Activated CD8-positive, alpha-beta memory T cell treated with anti-CD3 and anti-CD28 coated beads, Interleukin-2, amount 10 ng/mL, durations not matched to agents 7 days and 5 days (primary cell): ENCODE data around the gene SIAH1. TPM values are rescaled to one million over a fixed set of nuclear protein-coding genes. Genes with fewer than 3 reads are reported as not detected.
"Not testable (repeated sequence)": the region's sequence is repeated elsewhere in the genome, so short reads cannot be mapped to it uniquely, and the experiment has no call there.

ENCODE experiments used
- ATAC-seq: fragments of 150-1000 bp; cut with Tn5 transposase; one replicate; pipeline ENCODE4 v1.10.0; 2021; ENCODE audit warnings: moderate library complexity
- CTCF ChIA-PET: fragments of 350-600 bp; sonication (Branson Sonifier 250); formaldehyde crosslinking; loops from one replicate; lab custom pipeline; 2021; ENCODE audit warnings: antibody characterized with exemption; lab: Charles Lee
- DNase-seq: peaks from one replicate; pipeline ENCODE4 v3.0.0-alpha.2; 2020
- H3K27ac Mint-ChIP-seq: one replicate; pipeline ENCODE4 v1.8.0; 2021; ENCODE audit warnings: mild to moderate bottlenecking, mixed read lengths
- H3K27me3 Mint-ChIP-seq: one replicate; pipeline ENCODE4 v1.8.0; 2021; ENCODE audit warnings: mixed read lengths
- H3K36me3 Mint-ChIP-seq: one replicate; pipeline ENCODE4 v1.8.0; 2021; ENCODE audit warnings: mild to moderate bottlenecking, mixed read lengths
- H3K4me1 Mint-ChIP-seq: one replicate; pipeline ENCODE4 v1.8.0; 2021; ENCODE audit warnings: mixed read lengths
- H3K4me3 Mint-ChIP-seq: one replicate; pipeline ENCODE4 v1.8.0; 2021; ENCODE audit warnings: mild to moderate bottlenecking, moderate library complexity, mixed read lengths
- H3K9me3 Mint-ChIP-seq: one replicate; pipeline ENCODE4 v1.8.0; 2022; ENCODE audit warnings: low read depth, mixed read lengths
- total RNA-seq, 2 experiments: library from RNA; stranded (reverse); gene quantifications; one replicate each; pipeline ENCODE4 v1.2.3, GENCODE V29; 2021

SIAH1 gene
- total RNA-seq, 2 experiments from 2014 or later: 15.5 to 17.6 TPM

- Mint-ChIP-seq H3K36me3 (no peaks in the 10 kb centered on the region), H3K27ac (no peak overlapping the region), H3K4me1 (peaks cover 5% of the 10 kb centered on the region), H3K9me3 (no peaks in the 10 kb centered on the region), H3K27me3 (peaks cover 8% of the 10 kb centered on the region), H3K4me3 (no peak overlapping the region)
- DNase-seq: no peak
- CTCF ChIA-PET: interaction anchor here (0.7 kb wide), 2 partner anchors 56 to 422 kb away, joined by 3 read pairs; no protein-coding TSS in a partner anchor
- ATAC-seq: no peak
Measured at GRCh38 chr16:48409839-48410632, 24.8 kb upstream of the SIAH1 start.

DNA sequence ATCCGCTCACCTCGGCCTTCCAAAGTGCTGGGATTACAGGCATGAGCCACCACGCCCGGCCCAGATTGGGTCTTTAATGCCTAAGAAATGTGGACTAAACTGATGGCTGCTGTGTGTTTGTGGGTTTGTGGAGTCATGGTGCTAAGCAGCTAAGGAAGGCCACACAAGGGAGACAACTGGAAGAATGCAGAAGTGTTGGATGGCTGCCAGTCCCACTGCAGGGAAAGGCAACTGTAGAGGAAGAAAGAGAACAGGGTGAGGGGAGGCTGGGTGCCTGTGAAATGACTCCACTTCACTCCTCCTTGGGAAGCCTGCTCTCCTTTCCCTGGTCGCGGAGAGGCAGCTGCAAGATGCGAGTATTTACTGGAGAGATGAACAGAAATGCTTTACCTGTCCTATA, 23.5 kb upstream of the SIAH1 start:
- Mint-ChIP-seq H3K9me3 (no peaks in the 10 kb centered on the region), H3K4me3 (no peak overlapping the region), H3K4me1 (peaks cover under 1% of the 10 kb centered on the region), H3K27ac (no peak overlapping the region), H3K27me3 (peaks cover 8% of the 10 kb centered on the region), H3K36me3 (no peaks in the 10 kb centered on the region)
- ATAC-seq (no peak), DNase-seq (no peak)
- CTCF ChIA-PET: interaction anchor here (1.6 kb wide), 1 partner anchor 214 kb away, joined by 3 read pairs; no protein-coding TSS in a partner anchor

DNA sequence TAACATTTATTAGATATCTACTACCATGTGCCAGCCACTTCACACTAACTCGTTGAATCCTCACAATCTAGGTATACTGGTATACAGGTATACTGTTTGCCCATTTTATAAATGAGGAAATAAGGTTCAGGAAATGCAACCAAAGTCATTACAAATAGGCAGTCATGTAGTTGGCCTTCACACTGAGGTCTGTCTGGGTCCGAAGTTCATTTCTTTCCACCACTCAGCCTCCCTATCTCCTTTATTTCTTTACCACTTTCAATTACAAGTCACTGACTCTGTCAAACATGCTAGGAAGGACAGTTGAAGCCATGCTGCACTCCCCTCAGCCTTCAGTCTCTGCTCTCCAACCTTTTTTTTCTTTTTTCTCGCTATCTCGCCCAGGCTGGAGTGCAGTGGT, 20.7 kb upstream of the SIAH1 start:
- Mint-ChIP-seq H3K36me3 (no peaks in the 10 kb centered on the region), H3K27me3 (peaks cover 8% of the 10 kb centered on the region), H3K4me3 (no peak overlapping the region), H3K27ac (no peak overlapping the region), H3K4me1 (peaks cover 5% of the 10 kb centered on the region), H3K9me3 (no peaks in the 10 kb centered on the region)
- ATAC-seq (no peak), DNase-seq (no peak)
- CTCF ChIA-PET: no interaction called here

GRCh38 chr16:48405153-48405552, 19.9 kb upstream of the SIAH1 start:
- Mint-ChIP-seq H3K4me1 (peaks cover 5% of the 10 kb centered on the region), H3K27ac (no peak overlapping the region), H3K4me3 (no peak overlapping the region), H3K9me3 (no peaks in the 10 kb centered on the region), H3K36me3 (no peaks in the 10 kb centered on the region), H3K27me3 (peaks cover 4% of the 10 kb centered on the region)
- no peak for DNase-seq
- ATAC-seq: no peak
- CTCF ChIA-PET: no interaction called here

- CTCF ChIA-PET, DNase-seq, H3K27me3 Mint-ChIP-seq, H3K36me3 Mint-ChIP-seq, ATAC-seq, H3K4me1 Mint-ChIP-seq, H3K27ac Mint-ChIP-seq, H3K4me3 Mint-ChIP-seq, H3K9me3 Mint-ChIP-seq: not testable (repeated sequence)
Measured at GRCh38 chr16:48402547-48402946, 17.3 kb upstream of the SIAH1 start.

- CTCF ChIA-PET: interaction anchor here (0.9 kb wide), 1 partner anchor 235 kb away, joined by 3 read pairs; no protein-coding TSS in a partner anchor
- Mint-ChIP-seq H3K9me3 (no peaks in the 10 kb centered on the region), H3K4me1 (peaks cover 6% of the 10 kb centered on the region), H3K36me3 (no peaks in the 10 kb centered on the region), H3K4me3 (no peak overlapping the region), H3K27ac (no peak overlapping the region), H3K27me3 (no peaks in the 10 kb centered on the region)
- DNase-seq: no peak
- ATAC-seq: no peak
Measured at GRCh38 chr16:48395375-48395774, 10.2 kb upstream of the SIAH1 start.

- no peaks in the 10 kb centered on the region for H3K9me3 Mint-ChIP-seq
- ATAC-seq (no peak), DNase-seq (no peak)
- no peak overlapping the region for H3K27ac Mint-ChIP-seq
- H3K36me3 Mint-ChIP-seq: no peaks in the 10 kb centered on the region
- peaks cover 6% of the 10 kb centered on the region for H3K4me1 Mint-ChIP-seq
- no peak overlapping the region for H3K4me3 Mint-ChIP-seq
- CTCF ChIA-PET: interaction anchor here (1.2 to 2.3 kb wide), 2 partner anchors 229 to 236 kb away, joined by 4 to 6 read pairs; no protein-coding TSS in a partner anchor
- H3K27me3 Mint-ChIP-seq: no peaks in the 10 kb centered on the region
Measured at GRCh38 chr16:48394355-48394703, 9.1 kb upstream of the SIAH1 start.

DNA sequence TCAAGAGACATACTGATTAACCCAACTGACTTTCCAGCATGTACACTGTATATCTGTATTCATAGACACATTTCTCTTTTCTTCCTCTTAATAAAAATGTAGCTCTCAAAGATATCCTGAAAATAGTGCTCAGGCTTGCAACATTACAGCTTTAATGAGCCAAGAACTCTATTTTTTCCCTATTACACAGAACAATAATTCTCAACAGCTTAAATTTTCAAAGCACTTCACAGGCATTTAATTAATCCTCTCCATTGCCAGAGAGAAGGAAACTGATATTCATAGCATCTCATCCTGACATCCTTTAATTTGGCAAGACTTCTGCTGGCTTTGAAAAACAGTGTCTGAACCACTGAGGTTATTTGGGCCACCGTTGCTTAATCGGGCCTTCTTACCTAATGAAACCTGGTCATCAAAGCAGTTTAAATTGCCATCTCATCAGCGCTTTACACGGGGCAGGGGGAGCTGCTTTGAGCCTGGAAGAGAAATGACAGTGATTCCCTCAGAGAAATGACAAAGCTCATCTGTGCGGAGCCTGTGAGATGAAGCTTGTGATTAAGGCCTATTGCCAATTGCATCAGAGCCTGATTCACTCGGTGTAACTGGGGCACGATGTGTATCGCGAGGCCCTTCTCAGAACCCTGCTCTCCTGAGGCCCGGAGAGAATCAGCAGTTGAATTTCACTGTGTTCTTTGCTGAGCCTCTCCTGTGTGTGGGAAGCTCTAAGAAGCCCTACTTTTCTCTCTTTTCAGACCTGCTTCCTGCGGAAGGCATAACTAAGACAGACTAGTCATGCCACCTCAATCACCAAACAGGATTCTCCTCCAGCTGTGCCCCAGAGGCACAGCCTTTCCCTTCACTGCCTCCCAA, 8.5 kb upstream of the SIAH1 start:
- Mint-ChIP-seq H3K4me3 (no peak overlapping the region), H3K4me1 (peaks cover 6% of the 10 kb centered on the region), H3K27ac (no peak overlapping the region), H3K27me3 (no peaks in the 10 kb centered on the region), H3K9me3 (no peaks in the 10 kb centered on the region), H3K36me3 (no peaks in the 10 kb centered on the region)
- ATAC-seq: no peak
- CTCF ChIA-PET: interaction anchor here (1.2 to 2.3 kb wide), 2 partner anchors 229 to 237 kb away, joined by 4 to 6 read pairs; no protein-coding TSS in a partner anchor
- no peak for DNase-seq

DNA sequence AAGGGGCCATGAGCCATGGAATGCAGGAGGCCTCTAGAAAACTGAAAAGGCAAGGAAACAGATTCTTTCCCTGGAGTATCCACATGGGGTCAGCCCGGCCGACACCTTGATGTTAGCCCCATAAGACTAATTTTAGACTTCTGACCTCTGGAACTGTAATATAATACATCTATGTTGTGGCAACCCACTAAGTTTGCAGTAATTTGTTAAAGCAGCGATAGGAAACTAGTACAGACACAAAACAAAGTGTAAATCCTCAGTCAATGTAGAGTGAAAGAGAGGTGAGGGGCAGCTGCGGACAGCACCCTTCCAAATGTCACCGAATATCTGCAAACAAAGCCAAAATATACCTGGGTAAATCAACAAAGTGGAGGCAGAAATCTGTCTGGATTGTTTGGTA, 7.2 kb upstream of the SIAH1 start:
- H3K27ac Mint-ChIP-seq: no peak overlapping the region
- H3K27me3 Mint-ChIP-seq: no peaks in the 10 kb centered on the region
- no peaks in the 10 kb centered on the region for H3K36me3 Mint-ChIP-seq
- H3K4me1 Mint-ChIP-seq: peaks cover 6% of the 10 kb centered on the region
- no peaks in the 10 kb centered on the region for H3K9me3 Mint-ChIP-seq
- no peak for ATAC-seq
- CTCF ChIA-PET: interaction anchor here (2.3 kb wide), 1 partner anchor 238 kb away, joined by 6 read pairs; no protein-coding TSS in a partner anchor
- H3K4me3 Mint-ChIP-seq: no peak overlapping the region
- DNase-seq: no peak

DNA sequence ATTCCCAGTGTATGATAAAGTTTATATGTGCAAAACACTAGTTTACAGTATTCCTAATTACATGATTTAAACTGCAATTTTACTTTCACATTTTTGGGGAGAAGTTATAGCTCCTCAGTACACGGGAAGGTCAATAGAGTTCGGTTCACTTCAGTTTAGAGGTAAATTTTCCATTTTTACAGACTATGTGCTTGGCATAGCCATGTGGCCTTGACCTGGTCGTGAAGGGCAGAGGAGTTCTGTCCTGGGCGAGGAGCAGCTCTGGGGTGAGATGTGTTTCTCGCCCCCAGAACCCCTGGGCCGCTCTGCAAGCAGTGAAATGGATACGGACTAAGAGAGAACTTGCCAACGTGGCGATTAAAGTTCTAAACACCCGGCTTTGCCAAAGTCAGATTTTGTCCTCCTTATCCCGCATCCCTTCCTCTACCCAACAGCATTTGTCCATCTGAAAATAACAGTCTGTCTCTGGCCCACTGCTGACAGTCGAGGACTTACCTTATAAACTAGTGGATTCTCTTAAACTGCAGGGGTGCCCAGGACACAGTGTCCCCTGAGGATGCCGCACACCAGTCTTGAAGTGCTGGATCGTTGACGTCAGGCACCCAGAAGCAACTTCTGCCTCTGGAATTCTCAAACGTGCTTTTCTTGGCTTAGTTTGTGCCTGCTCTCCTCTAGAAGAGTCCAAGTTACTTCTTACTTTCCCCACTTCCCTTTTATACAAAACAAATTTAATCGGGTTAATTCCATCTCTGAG, 1.5 kb upstream of the SIAH1 start:
- H3K9me3 Mint-ChIP-seq: no peaks in the 10 kb centered on the region
- H3K4me1 Mint-ChIP-seq: peaks cover 13% of the 10 kb centered on the region
- H3K36me3 Mint-ChIP-seq: peaks cover 2% of the 10 kb centered on the region
- H3K27ac Mint-ChIP-seq: no peak overlapping the region
- ATAC-seq (no peak), DNase-seq (no peak)
- no peaks in the 10 kb centered on the region for H3K27me3 Mint-ChIP-seq
- CTCF ChIA-PET: interaction anchor here (1.0 to 3.7 kb wide), 4 partner anchors 21 to 243 kb away, joined by 3 to 16 read pairs (median 12); no protein-coding TSS in a partner anchor
- H3K4me3 Mint-ChIP-seq: no peak overlapping the region

DNA sequence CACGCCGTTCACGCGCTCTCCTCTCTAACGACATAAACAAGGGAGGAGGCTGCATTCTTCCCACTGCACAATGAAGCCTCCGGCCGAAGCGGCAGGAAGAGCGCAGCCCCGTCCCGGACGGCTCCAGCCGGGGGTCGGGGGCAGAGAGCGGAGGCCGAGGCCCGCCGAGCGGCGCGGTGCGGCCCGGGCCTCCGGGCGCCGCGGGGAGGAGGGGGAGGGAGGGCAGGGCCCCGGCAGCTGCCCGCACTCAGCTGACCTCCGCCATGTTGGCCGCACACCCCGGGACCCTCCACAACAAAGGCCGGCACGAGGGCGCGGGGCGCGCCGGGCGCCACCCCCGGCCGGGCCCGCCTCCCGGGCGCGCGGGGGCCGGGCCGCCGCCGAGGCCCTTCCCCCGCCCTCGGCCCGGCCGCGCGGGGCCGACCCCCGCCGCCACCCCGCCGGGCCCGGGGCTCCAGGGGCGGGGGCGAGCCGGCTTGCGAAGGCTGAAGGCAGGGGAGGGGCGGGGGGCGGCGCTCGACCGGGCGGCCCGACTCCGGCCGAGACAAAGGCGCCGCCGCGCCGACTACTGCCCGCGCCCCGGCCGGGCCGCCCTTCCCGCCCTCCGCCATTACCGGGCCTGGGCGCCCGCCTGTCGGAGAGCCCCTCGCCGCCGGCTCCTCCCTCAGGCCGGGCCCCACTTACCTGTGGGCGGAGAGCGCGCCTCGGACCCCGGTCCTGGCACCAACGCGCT, 527 bp downstream of the SIAH1 start:
- H3K27me3 Mint-ChIP-seq: no peaks in the 10 kb centered on the region
- DNase-seq (peak; percentile 45), ATAC-seq (peak; percentile 63)
- CTCF ChIA-PET: interaction anchor here (1.0 to 3.7 kb wide), 6 partner anchors 15 to 246 kb away, joined by 3 to 16 read pairs (median 8); no protein-coding TSS in a partner anchor
- H3K4me3 Mint-ChIP-seq: peak overlapping the region; percentile 85
- peak overlapping the region; percentile 86 for H3K27ac Mint-ChIP-seq
- no peaks in the 10 kb centered on the region for H3K9me3 Mint-ChIP-seq
- peaks cover 25% of the 10 kb centered on the region for H3K4me1 Mint-ChIP-seq
- peaks cover 4% of the 10 kb centered on the region for H3K36me3 Mint-ChIP-seq

DNA sequence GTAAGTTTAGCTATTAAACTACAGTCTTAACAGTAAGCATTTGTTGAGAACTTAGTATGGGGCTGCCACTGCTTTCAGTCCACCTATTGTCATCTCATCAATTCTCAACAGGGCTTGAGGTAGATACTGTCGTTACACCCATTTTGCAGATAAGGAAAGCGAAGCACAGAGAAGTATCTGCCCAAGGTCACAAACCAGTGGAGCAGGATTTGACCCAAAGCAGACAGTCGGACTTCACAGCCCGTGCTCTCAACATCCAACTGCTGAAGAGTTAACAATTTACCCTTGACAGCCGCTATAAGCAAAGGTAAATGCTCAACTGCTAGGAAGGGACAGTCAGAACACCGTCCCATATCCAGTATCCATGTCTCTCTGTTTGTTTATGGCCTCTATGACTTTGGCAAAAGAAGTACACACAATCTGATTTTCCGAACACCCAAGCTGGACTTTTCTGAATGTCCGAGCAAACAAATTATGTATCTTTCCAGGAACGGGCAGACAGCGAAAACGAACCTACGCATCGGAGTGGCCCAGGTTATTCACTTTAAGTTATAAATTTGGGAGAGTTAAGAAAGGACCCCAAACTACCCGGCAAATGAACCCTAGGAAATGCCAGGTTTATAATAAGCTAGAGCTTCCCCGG, 1.2 kb downstream of the SIAH1 start:
- Mint-ChIP-seq H3K4me3 (peak overlapping the region; percentile 85), H3K27ac (peak overlapping the region; percentile 86), H3K9me3 (no peaks in the 10 kb centered on the region), H3K36me3 (peaks cover 4% of the 10 kb centered on the region), H3K4me1 (peaks cover 28% of the 10 kb centered on the region), H3K27me3 (no peaks in the 10 kb centered on the region)
- CTCF ChIA-PET: interaction anchor here (0.8 to 3.7 kb wide), 5 partner anchors 14 to 247 kb away, joined by 3 to 16 read pairs (median 4); no protein-coding TSS in a partner anchor
- no peak for ATAC-seq
- no peak for DNase-seq
